IPS DF 6.9 (cell line): ENCODE results near the gene PTPRN2.

Source experiments
- DNase-seq: peaks from one replicate; pipeline ENCODE4 v3.0.0-alpha.2; 2013; ENCODE audit warnings: low read depth, low spot score
- H3K27ac ChIP-seq: one replicate; pipeline ENCODE4 v1.5.1; 2013; ENCODE audit warnings: low read length, control low read depth
- H3K27me3 ChIP-seq: 2 replicates; pipeline ENCODE4 v1.6.1; 2013; ENCODE audit warnings: mild to moderate bottlenecking, low read length; ENCODE audit not compliant: control insufficient read depth, insufficient read depth
- H3K36me3 ChIP-seq: 2 replicates; pipeline ENCODE4 v1.6.1; 2013; ENCODE audit warnings: low read length; ENCODE audit not compliant: control insufficient read depth, insufficient read depth
- H3K4me1 ChIP-seq: 2 replicates; pipeline ENCODE4 v1.6.1; 2013; ENCODE audit warnings: low read length; ENCODE audit not compliant: control insufficient read depth, insufficient read depth
- H3K4me3 ChIP-seq: 2 replicates; pipeline ENCODE4 v1.5.1; 2013; ENCODE audit warnings: mild to moderate bottlenecking, low read length
- H3K9me3 ChIP-seq: 2 replicates; pipeline ENCODE4 v1.6.1; 2013; ENCODE audit warnings: low read length, inconsistent platforms; ENCODE audit not compliant: control insufficient read depth, insufficient read depth
- WGBS: extraction: QIAGEN DNeasy Blood & Tissue Kit; methylation state at CpG from one replicate; pipeline ENCODE4 v1.1.7; 2013; ENCODE audit warnings: mixed read lengths, missing lambda C conversion rate; ENCODE audit not compliant: insufficient read length, insufficient coverage; 5-methylcytosine and 5-hydroxymethylcytosine counted together

PTPRN2 gene

GRCh38 chr7:158102897-158103296 lies 484.7 kb downstream of the PTPRN2 start:
- no peaks in the 10 kb centered on the region for H3K36me3 ChIP-seq
- DNase-seq = no peak
- peaks cover 25% of the 10 kb centered on the region for H3K9me3 ChIP-seq
- no peak overlapping the region for H3K4me3 ChIP-seq
- WGBS = no CpG with 5 or more reads among the region's 9 CpGs
- H3K27me3 ChIP-seq = no peaks in the 10 kb centered on the region
- no peaks in the 10 kb centered on the region for H3K4me1 ChIP-seq
- H3K27ac ChIP-seq = no peak overlapping the region

DNA sequence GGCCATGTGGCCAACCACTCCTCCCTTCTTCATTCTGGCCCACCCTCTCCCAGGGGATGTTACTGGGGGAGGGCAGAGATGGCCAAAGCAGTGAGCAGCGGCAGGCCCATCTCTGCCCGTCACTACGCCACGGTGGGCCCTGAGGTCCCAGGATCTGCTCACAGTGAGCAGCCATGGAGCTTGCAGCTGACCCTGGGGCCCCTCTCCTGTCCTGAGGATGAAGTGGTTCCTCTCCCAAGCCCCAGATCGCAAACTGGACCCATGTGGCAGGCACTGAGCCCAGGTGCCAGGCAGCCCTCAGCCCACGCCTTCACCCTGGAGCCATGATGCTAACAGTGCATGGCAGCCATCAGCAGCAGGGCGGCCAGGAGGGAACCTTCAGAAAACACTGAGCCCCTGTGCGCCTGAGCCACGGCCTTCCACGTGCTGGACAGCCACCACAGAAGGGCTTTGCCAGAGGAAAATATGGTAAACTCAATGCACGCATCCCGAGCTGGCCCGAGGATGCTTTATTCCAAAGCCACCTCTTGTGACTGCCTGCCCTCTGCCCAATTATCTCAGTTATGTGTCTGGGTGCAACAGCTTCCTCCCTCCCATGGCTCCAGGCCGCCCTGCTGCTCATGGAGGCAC lies 485.7 kb downstream of the PTPRN2 start:
- no peak for DNase-seq
- no peaks in the 10 kb centered on the region for H3K36me3 ChIP-seq
- H3K4me1 ChIP-seq = no peaks in the 10 kb centered on the region; the same call in 1 of the 2 replicates
- H3K4me3 ChIP-seq = no peak overlapping the region; the same call in 1 of the 2 replicates
- no peak overlapping the region for H3K27ac ChIP-seq
- WGBS = no CpG with 5 or more reads among the region's 14 CpGs
- H3K9me3 ChIP-seq = peaks cover 22% of the 10 kb centered on the region
- H3K27me3 ChIP-seq = no peaks in the 10 kb centered on the region

DNA sequence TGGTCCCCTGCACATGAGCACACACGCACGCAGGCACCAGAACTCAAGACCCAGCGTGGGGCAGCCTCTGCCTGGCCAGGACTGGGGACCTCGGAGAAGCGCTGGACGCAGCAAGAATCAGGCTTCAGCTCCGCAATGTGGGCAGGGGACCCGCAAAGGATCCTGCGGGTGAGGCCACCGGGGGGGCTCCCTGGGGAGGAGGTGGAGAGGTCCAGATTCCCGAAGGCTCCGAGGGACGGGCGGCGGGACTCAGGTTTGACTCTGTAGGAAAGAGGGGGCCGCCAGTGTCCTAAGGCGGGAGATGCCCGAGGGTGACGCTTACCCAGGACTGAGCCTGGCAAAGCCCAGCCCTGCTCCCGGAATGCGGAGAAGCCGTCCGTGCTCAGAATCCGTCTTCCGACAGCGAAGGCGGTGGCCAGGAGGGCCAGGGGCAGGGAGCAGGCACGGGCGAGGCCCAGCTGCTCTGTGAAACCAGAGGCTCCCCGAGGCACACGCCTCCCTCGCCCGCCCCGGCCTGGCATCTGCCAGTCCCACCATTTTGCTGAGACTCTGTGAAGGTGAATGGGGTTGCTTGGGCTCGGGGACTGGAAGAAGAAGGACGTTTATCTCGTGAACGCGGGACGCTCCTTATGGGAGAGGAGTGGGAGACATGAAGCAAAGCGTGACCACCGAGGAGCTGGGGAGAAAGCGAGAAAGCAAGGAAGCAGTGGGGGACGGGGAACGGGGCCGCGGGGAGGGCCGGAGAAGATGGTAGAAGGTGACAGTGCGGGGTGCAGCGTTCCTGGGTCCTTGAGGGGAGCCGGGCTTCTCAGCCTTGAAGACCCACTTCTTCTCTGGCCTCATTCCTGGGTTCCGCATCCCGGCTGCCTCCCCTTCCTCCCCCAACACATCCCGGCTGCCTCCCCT lies 489.2 kb downstream of the PTPRN2 start:
- Histone ChIP-seq H3K36me3 (no peaks in the 10 kb centered on the region), H3K27me3 (no peaks in the 10 kb centered on the region), H3K27ac (no peak overlapping the region), H3K4me1 (no peaks in the 10 kb centered on the region; the same call in 1 of the 2 replicates), H3K9me3 (peaks cover 18% of the 10 kb centered on the region), H3K4me3 (no peak overlapping the region)
- WGBS = no CpG with 5 or more reads among the region's 54 CpGs
- DNase-seq = no peak

DNA sequence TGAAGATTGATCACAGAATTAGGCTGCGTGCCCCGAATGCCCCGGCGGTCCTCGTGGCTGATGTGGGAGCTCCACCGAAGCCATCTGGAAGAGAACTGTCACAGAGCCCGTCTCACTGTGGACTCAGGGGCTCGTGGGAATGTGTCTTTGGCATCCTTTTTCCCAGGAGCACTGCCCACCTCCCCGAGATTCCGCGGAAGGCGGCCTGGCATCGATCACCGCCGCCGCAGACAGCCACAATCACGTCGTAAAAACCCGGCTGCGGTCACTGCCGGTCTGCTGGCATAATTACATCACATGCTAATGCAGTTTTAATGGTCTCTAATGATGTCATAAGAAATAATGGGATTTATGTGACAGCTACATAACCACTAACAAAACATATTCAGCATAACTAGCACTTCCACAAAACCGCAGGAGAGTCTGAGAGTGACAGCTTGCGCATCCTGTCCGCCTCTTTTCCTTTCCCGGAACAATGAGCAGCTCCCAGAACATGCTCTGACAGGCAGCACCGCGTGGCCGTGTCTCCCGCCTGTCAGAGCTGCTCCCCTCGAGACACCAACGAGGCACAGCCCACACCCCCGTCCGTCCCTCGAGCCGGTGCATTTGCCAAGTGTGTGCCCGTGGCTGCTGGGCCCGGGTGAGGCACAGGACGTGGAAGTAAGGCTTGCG lies 490.0 kb downstream of the PTPRN2 start:
- no peak overlapping the region for H3K27ac ChIP-seq
- DNase-seq = no peak
- H3K4me1 ChIP-seq = no peaks in the 10 kb centered on the region; the same call in 1 of the 2 replicates
- H3K36me3 ChIP-seq = no peaks in the 10 kb centered on the region
- H3K4me3 ChIP-seq = no peak overlapping the region
- H3K27me3 ChIP-seq = no peaks in the 10 kb centered on the region
- H3K9me3 ChIP-seq = peaks cover 15% of the 10 kb centered on the region
- WGBS = no CpG with 5 or more reads among the region's 39 CpGs

- Histone ChIP-seq H3K4me1 (no peaks in the 10 kb centered on the region; the same call in 1 of the 2 replicates), H3K27ac (no peak overlapping the region), H3K27me3 (no peaks in the 10 kb centered on the region), H3K4me3 (no peak overlapping the region), H3K36me3 (no peaks in the 10 kb centered on the region), H3K9me3 (peaks cover 13% of the 10 kb centered on the region)
- no CpG with 5 or more reads among the region's 10 CpGs for WGBS
- DNase-seq = no peak
These were observed 490.5 kb downstream of the PTPRN2 start for GRCh38 chr7:158097106-158097452.

DNA sequence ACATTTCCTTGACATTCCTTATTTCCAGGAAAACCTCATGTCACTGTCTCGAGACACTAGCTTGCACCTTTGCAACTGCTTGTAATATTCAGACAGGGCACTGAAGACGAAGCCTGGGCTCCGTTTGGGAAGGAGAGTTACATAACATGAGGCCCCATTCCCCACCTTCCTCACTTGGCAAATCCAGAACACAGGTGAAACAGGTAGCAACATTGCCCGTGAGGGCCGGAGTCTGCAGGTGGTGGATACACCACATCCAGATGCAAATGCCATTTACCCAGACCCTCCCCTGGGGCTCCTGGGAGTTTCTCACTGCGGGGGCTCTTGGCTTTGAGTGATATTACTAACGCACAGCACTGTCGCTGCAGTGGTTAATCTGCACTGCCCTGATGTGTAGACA lies 491.0 kb downstream of the PTPRN2 start:
- Histone ChIP-seq H3K9me3 (peaks cover 8% of the 10 kb centered on the region), H3K36me3 (no peaks in the 10 kb centered on the region), H3K4me1 (no peaks in the 10 kb centered on the region; the same call in 1 of the 2 replicates), H3K27me3 (no peaks in the 10 kb centered on the region), H3K27ac (no peak overlapping the region), H3K4me3 (no peak overlapping the region)
- DNase-seq = no peak
- no CpG with 5 or more reads among the region's 8 CpGs for WGBS

- H3K4me1 ChIP-seq = no peaks in the 10 kb centered on the region; the same call in 1 of the 2 replicates
- no peaks in the 10 kb centered on the region for H3K27me3 ChIP-seq
- H3K36me3 ChIP-seq = no peaks in the 10 kb centered on the region
- no CpG with 5 or more reads among the region's 12 CpGs for WGBS
- no peak overlapping the region for H3K27ac ChIP-seq
- no peak for DNase-seq
- no peak overlapping the region for H3K4me3 ChIP-seq
- peaks cover 8% of the 10 kb centered on the region for H3K9me3 ChIP-seq
These were observed 492.9 kb downstream of the PTPRN2 start for GRCh38 chr7:158094671-158095226.

DNA sequence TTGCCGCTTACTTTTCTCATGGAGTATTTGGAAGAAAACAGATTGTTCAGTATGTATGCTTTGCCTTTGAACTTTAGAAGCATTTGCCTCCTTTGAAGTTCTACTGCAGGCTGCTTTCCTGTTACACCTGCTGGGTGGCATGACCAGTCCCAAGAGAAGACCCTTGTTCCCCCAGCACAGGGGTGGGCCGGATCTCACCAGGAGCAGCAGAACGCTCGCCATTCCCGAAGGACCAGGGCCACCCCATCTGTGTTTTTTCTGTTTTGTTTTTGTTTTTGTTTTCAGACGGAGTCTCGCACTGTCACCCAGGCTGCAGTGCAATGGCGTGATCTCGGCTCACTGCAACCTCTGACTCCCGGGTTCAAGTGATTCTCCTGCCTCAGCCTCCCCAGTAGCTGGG lies 493.6 kb downstream of the PTPRN2 start:
- no peaks in the 10 kb centered on the region for H3K36me3 ChIP-seq
- no peaks in the 10 kb centered on the region for H3K27me3 ChIP-seq
- DNase-seq = no peak
- no CpG with 5 or more reads among the region's 10 CpGs for WGBS
- H3K4me1 ChIP-seq = no peaks in the 10 kb centered on the region; the same call in 1 of the 2 replicates
- no peak overlapping the region for H3K27ac ChIP-seq
- peaks cover 8% of the 10 kb centered on the region for H3K9me3 ChIP-seq
- no peak overlapping the region for H3K4me3 ChIP-seq

- no CpG with 5 or more reads among the region's 20 CpGs for WGBS
- no peak for DNase-seq
- H3K4me3 ChIP-seq = no peak overlapping the region
- H3K4me1 ChIP-seq = no peaks in the 10 kb centered on the region; the same call in 1 of the 2 replicates
- peaks cover 8% of the 10 kb centered on the region for H3K9me3 ChIP-seq
- no peaks in the 10 kb centered on the region for H3K36me3 ChIP-seq
- H3K27me3 ChIP-seq = no peaks in the 10 kb centered on the region
- no peak overlapping the region for H3K27ac ChIP-seq
These were observed 494.3 kb downstream of the PTPRN2 start for GRCh38 chr7:158093156-158093796.

GRCh38 chr7:158087196-158087595 lies 500.4 kb downstream of the PTPRN2 start:
- no peak overlapping the region for H3K27ac ChIP-seq
- peaks cover 9% of the 10 kb centered on the region for H3K9me3 ChIP-seq
- H3K36me3 ChIP-seq = no peaks in the 10 kb centered on the region
- H3K27me3 ChIP-seq = no peaks in the 10 kb centered on the region
- no peak for DNase-seq
- no peaks in the 10 kb centered on the region for H3K4me1 ChIP-seq
- no CpG with 5 or more reads among the region's 14 CpGs for WGBS
- no peak overlapping the region for H3K4me3 ChIP-seq
